Inflammatory macrophage treated with lipopolysaccharide for 1 hour (primary cell): Measurements from ENCODE around the gene FASTKD1.
"Not testable (repeated sequence)": the region's sequence is repeated elsewhere in the genome, so short reads cannot be mapped to it uniquely, and the experiment has no call there.

ENCODE experiments used
- DNase-seq, 2 donors: peaks; one replicate each; pipeline ENCODE4 v3.0.0-alpha.2; 2020 to 2022

Gene FASTKD1

DNA sequence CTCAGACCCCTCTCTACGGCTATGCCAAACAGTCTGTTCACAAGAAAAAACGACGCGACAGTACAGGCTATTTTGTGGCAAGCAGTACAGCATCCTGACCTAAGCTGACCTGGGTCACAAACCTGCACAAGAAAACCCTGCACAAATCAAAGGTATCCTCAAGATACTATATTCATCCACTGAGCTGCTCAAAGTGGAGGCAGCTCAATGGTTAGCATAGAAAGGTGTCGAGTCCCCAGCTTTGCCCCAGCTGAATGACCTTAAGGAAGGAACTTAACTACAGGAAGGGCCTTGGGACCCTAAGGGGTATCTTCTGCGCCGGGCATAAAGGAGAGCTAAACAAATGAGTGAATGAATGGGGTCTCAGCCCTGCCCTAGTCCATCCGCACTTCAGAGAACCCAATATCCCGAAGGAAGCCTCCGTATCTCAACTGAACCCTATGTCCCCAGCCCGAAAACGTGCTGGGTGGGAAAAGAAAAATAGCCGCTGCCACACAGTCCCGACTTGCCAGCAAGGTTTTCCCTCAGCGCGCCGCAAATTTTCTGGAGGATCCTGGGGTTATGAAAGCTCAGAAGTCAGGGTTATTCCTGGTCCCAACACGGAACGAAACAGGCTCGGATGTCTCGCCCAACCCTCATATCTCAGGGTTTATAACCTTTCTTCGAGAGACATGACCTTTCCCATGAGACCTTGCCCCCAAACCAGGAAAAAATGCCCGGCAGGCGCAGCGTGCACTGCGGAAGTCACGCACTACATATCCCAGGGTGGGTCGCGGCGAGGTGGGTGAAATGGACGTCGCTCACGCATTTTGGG is at the start of gene FASTKD1:
Gene FASTKD1, minus strand, starts transcription at position 706 of the 814 bp plus-strand sequence. CDS start 1,836 bp downstream, outside the sequence.
- DNase-seq = peak; percentile 93 to 95

DNA sequence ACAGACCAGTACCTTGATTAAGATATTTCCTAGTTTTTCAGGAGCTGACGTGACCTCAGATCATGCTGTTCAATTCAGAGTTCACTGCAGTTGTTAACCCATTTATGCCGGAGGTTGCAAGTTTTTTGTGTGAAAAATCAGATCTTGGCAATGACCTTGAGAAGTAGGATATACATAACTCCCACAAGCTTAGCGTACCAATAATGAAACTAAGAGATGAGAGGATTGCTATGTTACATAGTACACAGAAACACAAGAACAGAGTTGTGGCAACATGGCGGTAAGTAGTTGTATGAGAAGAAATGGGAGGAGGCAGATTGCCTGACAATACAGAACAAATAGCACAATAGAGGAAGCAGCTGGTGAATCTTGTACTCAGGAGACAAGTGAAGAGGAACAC is 49.6 kb upstream of the FASTKD1 start:
- no peak for DNase-seq

GRCh38 chr2:169620509-169620908 is 46.8 kb upstream of the FASTKD1 start:
- DNase-seq = no peak

DNA sequence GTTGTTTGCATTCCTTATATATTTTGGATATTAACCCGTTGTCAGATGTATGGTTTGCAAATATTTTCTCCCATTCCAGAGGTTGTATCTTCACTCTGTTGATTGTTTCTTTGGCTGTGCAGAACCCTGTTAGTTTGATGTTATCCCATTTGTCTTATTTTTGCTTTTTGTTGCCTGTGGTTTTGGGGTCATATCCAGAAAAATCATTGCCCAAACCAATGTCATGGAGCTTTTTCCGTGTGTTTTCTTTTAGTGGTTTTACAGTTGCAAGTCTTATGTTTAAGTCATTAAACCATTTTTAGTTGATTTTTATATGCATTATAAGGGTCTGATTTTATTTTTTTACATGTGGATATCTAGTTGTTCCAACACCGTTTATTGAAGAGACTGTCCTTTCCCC is 46.3 kb upstream of the FASTKD1 start:
- no peak for DNase-seq

GRCh38 chr2:169615982-169616381 is 42.3 kb upstream of the FASTKD1 start:
- not testable (repeated sequence) for DNase-seq

GRCh38 chr2:169613876-169614275 is 40.2 kb upstream of the FASTKD1 start:
- DNase-seq = no peak

DNA sequence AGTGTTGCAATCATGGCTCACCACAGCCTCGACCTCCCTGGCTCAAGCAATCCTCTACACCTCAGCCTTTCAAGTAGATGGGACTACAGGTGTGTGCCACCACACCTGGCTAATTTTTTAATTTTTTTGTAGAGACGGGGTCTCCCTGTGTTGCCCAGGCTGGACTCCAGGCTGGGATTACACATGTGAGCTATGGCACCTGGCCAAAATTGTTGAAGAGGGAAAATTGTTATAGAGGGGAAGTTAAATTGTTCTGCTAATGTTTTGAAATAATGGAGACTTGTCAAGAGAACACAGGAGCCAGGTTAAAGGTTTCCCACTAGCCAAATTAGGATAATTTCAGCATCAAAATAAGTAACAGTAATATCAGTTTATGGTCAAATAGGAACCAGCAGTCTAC is 35.6 kb upstream of the FASTKD1 start:
- no peak for DNase-seq

DNA sequence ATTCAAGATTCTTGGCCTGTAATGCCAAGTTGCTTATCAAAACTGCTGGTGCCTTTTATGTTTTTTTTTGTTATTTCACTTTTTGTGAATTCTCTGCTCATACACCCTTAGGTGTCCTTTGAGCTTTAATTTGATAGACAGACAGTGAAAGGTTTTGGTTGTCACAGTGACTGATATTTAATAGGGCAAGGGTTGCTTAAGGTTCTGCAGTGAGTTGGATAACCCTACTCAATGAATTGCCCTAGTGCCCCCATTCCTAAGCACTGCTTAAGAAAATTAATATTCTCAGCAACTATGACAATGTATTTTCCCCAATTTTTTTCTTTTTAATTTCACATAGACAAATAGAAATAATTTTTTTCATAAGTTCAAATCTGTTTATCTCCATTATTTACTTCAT is 25.9 kb upstream of the FASTKD1 start:
- no peak for DNase-seq

- no peak for DNase-seq
Measured at GRCh38 chr2:169598982-169599381, 25.3 kb upstream of the FASTKD1 start.

- DNase-seq = not testable (repeated sequence)
Measured at GRCh38 chr2:169596546-169596945, 22.9 kb upstream of the FASTKD1 start.

GRCh38 chr2:169590804-169591203 is 17.1 kb upstream of the FASTKD1 start:
- DNase-seq = no peak

- DNase-seq = no peak
Measured at GRCh38 chr2:169585673-169586072, 12.0 kb upstream of the FASTKD1 start.

- DNase-seq = peak; percentile 87 to 88
Measured at GRCh38 chr2:169584005-169584877, 10.6 kb upstream of the FASTKD1 start, which contains the start of gene PPIG. Gene PPIG, plus strand, starts transcription at chr2:169584351. Its CDS starts 19,691 bp downstream, at chr2:169604042.

DNA sequence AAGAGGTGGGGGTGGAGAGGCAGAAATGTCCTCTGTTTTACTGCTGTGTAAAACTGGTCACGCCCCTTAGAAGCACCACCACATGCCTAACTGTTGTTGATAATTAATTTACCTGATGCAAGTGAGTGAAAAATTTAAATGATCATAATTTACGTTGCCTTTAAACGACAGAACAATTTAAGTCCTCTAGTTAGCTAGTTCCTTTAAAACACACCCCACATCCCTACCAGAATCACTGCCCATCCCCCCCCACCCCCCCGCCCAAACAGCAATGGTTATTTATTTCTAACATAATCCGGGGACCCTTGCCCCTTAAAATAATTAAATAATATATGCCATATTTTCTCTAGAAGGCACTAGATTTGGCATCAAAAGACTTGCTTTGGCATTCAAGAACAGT is 9.9 kb upstream of the FASTKD1 start:
- no peak for DNase-seq

DNA sequence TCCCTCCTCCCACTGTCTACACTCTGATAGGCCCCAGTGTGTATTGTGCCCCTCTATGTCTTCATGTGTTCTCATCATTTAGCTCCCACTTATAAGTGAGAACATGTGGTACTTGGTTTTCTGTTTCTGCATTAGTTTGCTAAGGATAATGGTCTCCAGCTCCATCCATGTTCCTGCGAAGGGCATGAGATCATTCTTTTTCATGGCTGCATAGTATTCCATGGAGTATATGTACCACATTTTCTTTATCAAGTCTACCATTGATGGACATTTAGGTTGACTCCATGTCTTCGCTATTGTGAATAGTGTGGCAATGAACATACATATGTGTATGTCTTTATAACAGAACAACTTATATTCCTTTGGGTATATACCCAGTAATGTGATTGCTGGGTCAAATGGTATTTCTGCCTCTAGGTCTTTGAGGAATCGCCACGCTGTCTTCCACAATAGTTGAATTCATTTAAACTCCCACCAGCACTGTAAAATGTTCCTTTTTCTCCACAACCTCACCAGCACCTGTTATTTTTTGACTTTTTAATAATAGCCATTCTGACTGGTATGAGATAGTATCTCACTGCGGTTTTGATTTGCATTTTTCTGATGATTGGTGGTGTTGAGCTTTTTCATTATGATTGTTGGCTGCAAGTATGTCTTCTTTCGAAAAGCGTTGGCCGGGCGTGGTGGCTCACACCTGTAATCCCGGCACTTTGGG is 9.0 kb upstream of the FASTKD1 start:
- DNase-seq = not testable (repeated sequence)

DNA sequence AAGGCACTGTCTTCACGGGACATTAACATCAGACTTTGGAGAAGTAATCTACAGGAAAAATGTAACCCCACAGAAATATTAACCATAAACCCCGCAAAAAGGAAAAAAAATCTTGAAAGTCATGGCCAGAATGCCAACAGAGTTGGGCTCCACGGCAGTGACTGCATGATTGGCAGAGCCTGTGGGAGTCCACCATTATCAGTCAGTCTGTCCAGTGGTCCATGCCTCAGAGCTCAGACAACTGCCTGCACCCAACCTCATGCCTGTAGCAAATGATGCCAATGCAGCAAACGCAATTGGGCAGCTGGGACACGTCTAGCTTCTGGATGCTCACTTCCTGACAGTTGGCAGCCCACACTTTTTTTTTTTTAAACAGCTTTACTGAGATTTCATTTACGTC is 5.4 kb upstream of the FASTKD1 start:
- DNase-seq = no peak

GRCh38 chr2:169575264-169575663 is 1.6 kb upstream of the FASTKD1 start:
- DNase-seq = not testable (repeated sequence)

DNA sequence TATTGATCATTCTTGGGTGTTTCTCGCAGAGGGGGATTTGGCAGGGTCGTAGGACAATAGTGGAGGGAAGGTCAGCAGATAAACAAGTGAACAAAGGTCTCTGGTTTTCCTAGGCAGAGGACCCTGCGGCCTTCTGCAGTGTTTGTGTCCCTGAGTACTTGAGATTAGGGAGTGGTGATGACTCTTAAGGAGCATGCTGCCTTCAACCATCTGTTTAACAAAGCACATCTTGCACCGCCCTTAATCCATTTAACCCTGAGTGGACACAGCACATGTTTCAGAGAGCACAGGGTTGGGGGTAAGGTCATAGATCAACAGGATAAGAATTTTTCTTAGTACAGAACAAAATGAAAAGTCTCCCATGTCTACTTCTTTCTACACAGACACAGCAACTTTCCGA is 874 bp upstream of the FASTKD1 start:
- DNase-seq = not testable (repeated sequence)

GRCh38 chr2:169573974-169574299 is 272 bp upstream of the FASTKD1 start:
- no peak for DNase-seq

GRCh38 chr2:169572821-169573159 is 875 bp downstream of the FASTKD1 start:
- no peak for DNase-seq

DNA sequence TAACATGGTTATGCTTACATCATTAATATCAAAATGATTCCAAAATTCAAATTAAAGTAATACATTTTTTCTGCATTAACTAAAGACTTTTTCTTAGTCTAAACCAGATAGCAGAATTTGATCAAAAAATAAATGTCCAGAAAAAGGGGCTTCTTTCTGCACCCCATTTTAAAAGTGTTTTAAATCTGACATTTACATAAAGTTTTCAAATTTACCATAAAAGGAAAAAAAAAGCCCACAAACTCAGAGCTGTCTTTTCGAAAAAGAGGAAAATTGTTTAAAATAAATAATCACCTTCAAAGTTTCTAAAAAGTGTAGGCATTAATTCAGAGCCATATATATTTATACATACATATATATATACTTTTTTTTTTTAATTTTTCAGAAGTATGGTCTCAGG is 1.5 kb downstream of the FASTKD1 start:
- DNase-seq = no peak

- DNase-seq = no peak
Measured at GRCh38 chr2:169571571-169571970, 2.1 kb downstream of the FASTKD1 start.

DNA sequence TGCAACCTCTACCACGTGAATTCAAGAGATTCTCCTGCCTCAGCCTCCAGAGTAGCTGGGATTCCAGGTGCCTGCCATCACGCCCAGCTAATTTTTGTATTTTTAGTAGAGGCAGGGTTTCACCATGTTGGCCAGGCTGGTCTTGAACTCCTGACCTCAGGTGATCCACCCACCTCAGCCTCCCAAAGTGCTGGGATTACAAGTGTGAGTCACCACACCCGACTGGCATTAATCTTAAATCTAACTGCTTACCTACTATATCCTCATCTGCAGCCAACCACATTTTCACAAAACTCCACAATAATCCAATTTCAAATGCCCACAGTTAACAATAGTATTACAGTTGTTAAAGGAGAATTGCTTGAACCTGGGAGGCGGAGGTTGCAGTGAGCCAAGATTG is 2.9 kb downstream of the FASTKD1 start:
- DNase-seq = not testable (repeated sequence)
